OCI-LY1 (cell line): ENCODE measurements around the gene ZIC2.

Experiments used
- EZH2 ChIP-seq: fragments of 200-600 bp; sonication (generic), shearing (Covaris generic); IDR thresholded peaks from 2 replicates; pipeline ENCODE4 v1.8.0; 2017; ENCODE audit warnings: borderline replicate concordance, mixed run types, mild to moderate bottlenecking, antibody characterized with exemption, low read length, moderate library complexity, mixed read lengths
- TF ChIP-seq, protein P1 (sequence below): fragments of 200-600 bp; sonication (generic), shearing (Covaris generic); IDR thresholded peaks from 2 replicates; pipeline ENCODE4 v1.5.1; 2017; ENCODE audit warnings: mild to moderate bottlenecking, antibody characterized with exemption, low read length, moderate library complexity, mixed read lengths

DNA sequence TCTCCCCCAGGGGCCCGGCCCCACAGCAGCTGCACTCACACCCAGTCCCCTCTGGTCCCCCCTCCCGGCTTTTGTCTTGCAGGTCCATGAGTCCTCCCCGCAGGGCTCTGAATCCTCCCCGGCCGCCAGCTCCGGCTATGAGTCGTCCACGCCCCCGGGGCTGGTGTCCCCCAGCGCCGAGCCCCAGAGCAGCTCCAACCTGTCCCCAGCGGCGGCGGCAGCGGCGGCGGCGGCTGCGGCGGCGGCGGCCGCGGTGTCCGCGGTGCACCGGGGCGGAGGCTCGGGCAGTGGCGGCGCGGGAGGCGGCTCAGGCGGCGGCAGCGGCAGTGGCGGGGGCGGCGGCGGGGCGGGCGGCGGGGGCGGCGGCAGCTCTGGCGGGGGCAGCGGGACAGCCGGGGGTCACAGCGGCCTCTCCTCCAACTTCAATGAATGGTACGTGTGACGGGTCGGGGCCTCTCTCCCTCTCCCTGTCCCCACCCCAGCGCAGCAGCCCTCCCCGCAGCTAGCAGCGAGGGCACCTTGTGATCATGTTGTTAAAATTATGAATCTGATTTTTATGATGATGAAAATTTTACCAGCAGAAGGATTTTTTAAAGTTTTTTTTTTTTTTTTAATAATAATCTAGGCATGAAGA is 3.8 kb downstream of the ZIC2 start:
- TF ChIP-seq, protein P1, sequence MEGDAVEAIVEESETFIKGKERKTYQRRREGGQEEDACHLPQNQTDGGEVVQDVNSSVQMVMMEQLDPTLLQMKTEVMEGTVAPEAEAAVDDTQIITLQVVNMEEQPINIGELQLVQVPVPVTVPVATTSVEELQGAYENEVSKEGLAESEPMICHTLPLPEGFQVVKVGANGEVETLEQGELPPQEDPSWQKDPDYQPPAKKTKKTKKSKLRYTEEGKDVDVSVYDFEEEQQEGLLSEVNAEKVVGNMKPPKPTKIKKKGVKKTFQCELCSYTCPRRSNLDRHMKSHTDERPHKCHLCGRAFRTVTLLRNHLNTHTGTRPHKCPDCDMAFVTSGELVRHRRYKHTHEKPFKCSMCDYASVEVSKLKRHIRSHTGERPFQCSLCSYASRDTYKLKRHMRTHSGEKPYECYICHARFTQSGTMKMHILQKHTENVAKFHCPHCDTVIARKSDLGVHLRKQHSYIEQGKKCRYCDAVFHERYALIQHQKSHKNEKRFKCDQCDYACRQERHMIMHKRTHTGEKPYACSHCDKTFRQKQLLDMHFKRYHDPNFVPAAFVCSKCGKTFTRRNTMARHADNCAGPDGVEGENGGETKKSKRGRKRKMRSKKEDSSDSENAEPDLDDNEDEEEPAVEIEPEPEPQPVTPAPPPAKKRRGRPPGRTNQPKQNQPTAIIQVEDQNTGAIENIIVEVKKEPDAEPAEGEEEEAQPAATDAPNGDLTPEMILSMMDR, result no peak
- TF ChIP-seq EZH2, result no peak
